Measurements from ENCODE around the gene NKAPD1. TPM values are rescaled to one million over a fixed set of nuclear protein-coding genes. Genes with fewer than 3 reads are reported as not detected.

The NKAPD1 gene
- total and polyA plus RNA-seq, 10 of the 15 experiments (the other 5 are each of a cell fraction or from before 2014, with no cell fraction given) = 9.6 to 43.3 (median 19.2) TPM

DNA sequence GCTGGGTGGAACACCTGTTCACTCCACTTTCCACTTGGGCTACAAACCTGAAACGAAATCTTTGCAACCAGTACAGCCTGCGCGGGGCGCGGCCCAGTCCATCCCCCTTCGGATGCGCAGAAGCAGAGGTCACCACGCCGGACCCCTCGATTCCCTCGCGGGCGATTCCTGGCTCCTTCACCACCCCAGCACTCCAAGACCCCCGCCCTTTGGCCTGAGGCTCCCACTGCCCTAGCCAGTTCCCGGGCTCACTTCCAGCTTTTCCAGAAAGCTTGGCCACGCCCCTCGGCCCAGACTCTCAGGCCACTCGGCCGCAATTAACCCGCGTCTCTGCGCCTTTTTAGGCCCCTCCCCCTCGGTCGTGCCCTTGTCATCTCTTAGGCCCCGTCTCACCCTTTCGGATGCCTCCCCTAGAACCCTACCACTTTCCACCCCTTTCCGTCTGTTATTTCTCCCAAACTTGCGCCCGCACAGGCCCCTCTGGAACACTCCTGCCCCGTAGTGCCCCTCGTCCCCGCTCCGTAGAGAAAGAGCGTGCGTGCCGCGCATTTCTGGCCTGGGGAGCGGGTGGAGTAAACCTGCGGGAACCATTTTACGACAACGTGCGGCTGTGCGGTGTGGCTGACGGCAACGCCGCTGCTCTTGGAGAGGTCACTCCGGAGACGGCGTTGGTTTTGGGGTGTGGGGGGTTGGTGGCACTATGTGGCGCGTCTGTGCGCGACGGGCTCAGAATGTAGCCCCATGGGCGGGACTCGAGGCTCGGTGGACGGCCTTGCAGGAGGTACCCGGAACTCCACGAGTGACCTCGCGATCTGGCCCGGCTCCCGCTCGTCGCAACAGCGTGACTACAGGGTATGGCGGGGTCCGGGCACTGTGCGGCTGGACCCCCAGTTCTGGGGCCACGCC, 49.1 kb upstream of the NKAPD1 start, which contains the start of gene DLAT (continued):
- TF ChIP-seq MAX (IDR thresholded peaks at IDR 0.05; ENCODE audit: low read depth, low read length) = peak; percentile 88; the same call in 1 of the 2 replicates
- peak; percentile 80 for TF ChIP-seq MXI1 (IDR thresholded peaks at IDR 0.05; ENCODE audit: low read depth, low read length)
- TF ChIP-seq NFYB (IDR thresholded peaks at IDR 0.05; ENCODE audit: insufficient read depth, low read depth, low read length) = no peak
- peak; percentile 61 to 75; a peak in 3 of 4 replicates for TF ChIP-seq BHLHE40 (IDR thresholded peaks at IDR 0.05; ENCODE audit: borderline replicate concordance in 1 of 2, low read depth in 2 of 2, low read length in 1 of 2)
- no peak for TF ChIP-seq SIN3A (IDR thresholded peaks at IDR 0.05; ENCODE audit: low read depth, low read length)
- peak; percentile 62; the same call in 1 of the 2 replicates for TF ChIP-seq CREM (IDR thresholded peaks at IDR 0.05; ENCODE audit: low read depth)
- TF ChIP-seq SREBF1 (IDR thresholded peaks at IDR 0.05; ENCODE audit: low read length) = no peak
- peak; percentile 91 for TF ChIP-seq POLR2A (IDR thresholded peaks at IDR 0.05; ENCODE audit: low read depth, low read length)
- no peak; the same call in 1 of the 2 replicates for TF ChIP-seq ZBED1 (IDR thresholded peaks at IDR 0.05; ENCODE audit: borderline replicate concordance)
- TF ChIP-seq PML (IDR thresholded peaks at IDR 0.05; ENCODE audit: low read length) = peak; percentile 71; the same call in 1 of the 2 replicates
- no peak for TF ChIP-seq BMI1 (IDR thresholded peaks at IDR 0.05; ENCODE audit: borderline replicate concordance)

GRCh38 chr11:112025707-112026106, 48.4 kb upstream of the NKAPD1 start:
- DNase-seq (ENCODE audit: low read depth, low spot score) (no peak), FAIRE-seq (no peak), ATAC-seq (peak; percentile 9)
- Histone ChIP-seq H3K9me3 (replicated peaks; ENCODE audit: control insufficient read depth, insufficient read depth, low read length) (no peaks in the 10 kb centered on the region), H3K36me3 (ENCODE audit: control insufficient read depth in 2 of 2, insufficient read depth in 2 of 2, low read length in 1 of 2) (peaks cover 0 to 5% of the 10 kb centered on the region in 2 experiments; a peak in 3 of 4 replicates), H3K27ac (ENCODE audit: control insufficient read depth, insufficient read depth) (peak overlapping the region; percentile 89), H3K9ac (ENCODE audit: control insufficient read depth, insufficient read depth, low read length) (peak overlapping the region; percentile 84), H3K27me3 (replicated peaks in 1 of 2; ENCODE audit: control insufficient read depth in 2 of 2, insufficient read depth in 2 of 2, low read length in 1 of 2) (no peaks in the 10 kb centered on the region), H2AFZ (ENCODE audit: control insufficient read depth, low read depth, low read length) (peak overlapping the region; percentile 90), H3K4me1 (ENCODE audit: control insufficient read depth, insufficient read depth, low read length) (peaks cover 9% of the 10 kb centered on the region), H3K4me3 (peak overlapping the region; percentile 74), H3K4me2 (ENCODE audit: control insufficient read depth, insufficient read depth) (peak overlapping the region; percentile 92), H4K20me1 (ENCODE audit: control insufficient read depth, insufficient read depth) (no peaks in the 10 kb centered on the region), H3K79me2 (ENCODE audit: control insufficient read depth, insufficient read depth, low read length) (peaks cover 15% of the 10 kb centered on the region)
- BruUV-seq (replicated peaks) = no TSS peak
- CTCF ChIA-PET = interaction anchor here (0.7 to 0.8 kb wide), 2 partner anchors 18 to 88 kb away, joined by 3 read pairs; no protein-coding TSS in a partner anchor
- RAD21 ChIA-PET (ENCODE audit: unreplicated experiment) = interaction anchor here (0.6 to 0.9 kb wide), 3 partner anchors 9 to 94 kb away, joined by 3 to 4 read pairs (median 3); no protein-coding TSS in a partner anchor
- SMC1A ChIA-PET (ENCODE audit: uncharacterized antibody, unreplicated experiment) = interaction anchor here (0.9 to 1.4 kb wide), 3 partner anchors 8 to 13 kb away, joined by 3 to 6 read pairs (median 3); no protein-coding TSS in a partner anchor
- in situ Hi-C loops (cut with MboI) (no loop called here), intact Hi-C loops (cut with micrococcal nuclease; ENCODE audit: unreplicated experiment) (loop anchor here (2.0 kb wide), 1 partner anchor 49 kb away; the partner anchor contains the start of genes NKAPD1 and PIH1D2)
- POLR2A ChIA-PET = no interaction called here
- WGBS (ENCODE audit: insufficient coverage, insufficient replicate concordance, low lambda C conversion rate, missing lambda C conversion rate) = 3% methylated on average over 8 of the region's 8 CpGs
- TF ChIP-seq TCF3 (IDR thresholded peaks at IDR 0.05; ENCODE audit: borderline replicate concordance, insufficient read depth, low read depth, low read length) (no peak), NR2C2 (IDR thresholded peaks at IDR 0.05; ENCODE audit: borderline replicate concordance, control insufficient read depth, insufficient read length, low read depth) (no peak), TCF12 (IDR thresholded peaks at IDR 0.05; ENCODE audit: low read depth, low read length) (no peak), GATAD2B (conservative IDR thresholded peaks at IDR 0.05; ENCODE audit: low read depth) (no peak), IRF4 (IDR thresholded peaks at IDR 0.05; ENCODE audit: low read depth, low read length) (no peak), SREBF2 (IDR thresholded peaks at IDR 0.05; ENCODE audit: low read length) (no peak), PAX5 (IDR thresholded peaks at IDR 0.05; ENCODE audit: borderline replicate concordance, low read depth, low read length) (no peak), IKZF2 (IDR thresholded peaks at IDR 0.05) (no peak)
- TF ChIP-seq, protein P1, sequence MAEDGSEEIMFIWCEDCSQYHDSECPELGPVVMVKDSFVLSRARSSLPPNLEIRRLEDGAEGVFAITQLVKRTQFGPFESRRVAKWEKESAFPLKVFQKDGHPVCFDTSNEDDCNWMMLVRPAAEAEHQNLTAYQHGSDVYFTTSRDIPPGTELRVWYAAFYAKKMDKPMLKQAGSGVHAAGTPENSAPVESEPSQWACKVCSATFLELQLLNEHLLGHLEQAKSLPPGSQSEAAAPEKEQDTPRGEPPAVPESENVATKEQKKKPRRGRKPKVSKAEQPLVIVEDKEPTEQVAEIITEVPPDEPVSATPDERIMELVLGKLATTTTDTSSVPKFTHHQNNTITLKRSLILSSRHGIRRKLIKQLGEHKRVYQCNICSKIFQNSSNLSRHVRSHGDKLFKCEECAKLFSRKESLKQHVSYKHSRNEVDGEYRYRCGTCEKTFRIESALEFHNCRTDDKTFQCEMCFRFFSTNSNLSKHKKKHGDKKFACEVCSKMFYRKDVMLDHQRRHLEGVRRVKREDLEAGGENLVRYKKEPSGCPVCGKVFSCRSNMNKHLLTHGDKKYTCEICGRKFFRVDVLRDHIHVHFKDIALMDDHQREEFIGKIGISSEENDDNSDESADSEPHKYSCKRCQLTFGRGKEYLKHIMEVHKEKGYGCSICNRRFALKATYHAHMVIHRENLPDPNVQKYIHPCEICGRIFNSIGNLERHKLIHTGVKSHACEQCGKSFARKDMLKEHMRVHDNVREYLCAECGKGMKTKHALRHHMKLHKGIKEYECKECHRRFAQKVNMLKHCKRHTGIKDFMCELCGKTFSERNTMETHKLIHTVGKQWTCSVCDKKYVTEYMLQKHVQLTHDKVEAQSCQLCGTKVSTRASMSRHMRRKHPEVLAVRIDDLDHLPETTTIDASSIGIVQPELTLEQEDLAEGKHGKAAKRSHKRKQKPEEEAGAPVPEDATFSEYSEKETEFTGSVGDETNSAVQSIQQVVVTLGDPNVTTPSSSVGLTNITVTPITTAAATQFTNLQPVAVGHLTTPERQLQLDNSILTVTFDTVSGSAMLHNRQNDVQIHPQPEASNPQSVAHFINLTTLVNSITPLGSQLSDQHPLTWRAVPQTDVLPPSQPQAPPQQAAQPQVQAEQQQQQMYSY (CRISPR knock-in tag; IDR thresholded peaks at IDR 0.05) = no peak

Measured in GM12878 (cell line).